ENCODE data around the gene PCDHGB6. TPM values are rescaled to one million over a fixed set of nuclear protein-coding genes. Genes with fewer than 3 reads are reported as not detected.
A peak's percentile ranks its signal among the peaks of the same experiment; 100 is the strongest.
"Not testable (repeated sequence)": the region's sequence is repeated elsewhere in the genome, so short reads cannot be mapped to it uniquely, and the experiment has no call there.

The PCDHGB6 gene
- total and polyA plus RNA-seq, 5 donors from 2014 or later: not detected

DNA sequence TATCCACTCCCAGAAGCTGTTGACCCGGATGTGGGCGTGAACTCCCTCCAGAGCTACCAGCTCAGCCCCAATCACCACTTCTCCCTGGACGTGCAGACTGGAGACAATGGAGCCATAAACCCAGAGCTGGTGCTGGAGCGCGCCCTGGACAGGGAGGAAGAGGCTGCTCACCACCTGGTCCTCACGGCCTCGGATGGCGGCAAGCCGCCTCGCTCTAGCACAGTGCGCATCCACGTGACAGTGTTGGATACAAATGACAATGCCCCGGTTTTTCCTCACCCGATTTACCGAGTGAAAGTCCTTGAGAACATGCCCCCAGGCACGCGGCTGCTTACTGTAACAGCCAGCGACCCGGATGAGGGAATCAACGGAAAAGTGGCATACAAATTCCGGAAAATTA lies 14.6 kb upstream of the PCDHGB6 start:
- peaks cover 0 to 3% (median 0%) of the 10 kb centered on the region in 4 donors for H3K4me1 Mint-ChIP-seq
- no peak for ATAC-seq (ENCODE audit: low read depth in 2 of 2)
- DNase-seq: no peak
- peaks cover 0 to 56% (median 11%) of the 10 kb centered on the region in 7 donors for H3K9me3 Mint-ChIP-seq
- Histone ChIP-seq H3K36me3 (ENCODE audit: control insufficient read depth, insufficient read depth, low read length) (no peaks in the 10 kb centered on the region), H3K27ac (ENCODE audit: insufficient read depth, low read length, poor library complexity, severe bottlenecking) (no peak overlapping the region), H3K4me1 (ENCODE audit: control insufficient read depth, insufficient read depth, low read length, poor library complexity, severe bottlenecking) (no peaks in the 10 kb centered on the region), H3K4me3 (ENCODE audit: low read depth, low read length) (no peak overlapping the region), H3K9me3 (ENCODE audit: control insufficient read depth in 2 of 2, low read length in 2 of 2) (peaks cover 23 to 37% of the 10 kb centered on the region in 2 experiments), H3K27me3 (ENCODE audit: control insufficient read depth, insufficient read depth, low read length) (peaks cover 24% of the 10 kb centered on the region)
- no peak overlapping the region for H3K27ac Mint-ChIP-seq
- H3K27me3 Mint-ChIP-seq: peaks cover 49% of the 10 kb centered on the region
- peaks cover 3% of the 10 kb centered on the region for H3K36me3 Mint-ChIP-seq
- no peak overlapping the region for H3K4me3 Mint-ChIP-seq

DNA sequence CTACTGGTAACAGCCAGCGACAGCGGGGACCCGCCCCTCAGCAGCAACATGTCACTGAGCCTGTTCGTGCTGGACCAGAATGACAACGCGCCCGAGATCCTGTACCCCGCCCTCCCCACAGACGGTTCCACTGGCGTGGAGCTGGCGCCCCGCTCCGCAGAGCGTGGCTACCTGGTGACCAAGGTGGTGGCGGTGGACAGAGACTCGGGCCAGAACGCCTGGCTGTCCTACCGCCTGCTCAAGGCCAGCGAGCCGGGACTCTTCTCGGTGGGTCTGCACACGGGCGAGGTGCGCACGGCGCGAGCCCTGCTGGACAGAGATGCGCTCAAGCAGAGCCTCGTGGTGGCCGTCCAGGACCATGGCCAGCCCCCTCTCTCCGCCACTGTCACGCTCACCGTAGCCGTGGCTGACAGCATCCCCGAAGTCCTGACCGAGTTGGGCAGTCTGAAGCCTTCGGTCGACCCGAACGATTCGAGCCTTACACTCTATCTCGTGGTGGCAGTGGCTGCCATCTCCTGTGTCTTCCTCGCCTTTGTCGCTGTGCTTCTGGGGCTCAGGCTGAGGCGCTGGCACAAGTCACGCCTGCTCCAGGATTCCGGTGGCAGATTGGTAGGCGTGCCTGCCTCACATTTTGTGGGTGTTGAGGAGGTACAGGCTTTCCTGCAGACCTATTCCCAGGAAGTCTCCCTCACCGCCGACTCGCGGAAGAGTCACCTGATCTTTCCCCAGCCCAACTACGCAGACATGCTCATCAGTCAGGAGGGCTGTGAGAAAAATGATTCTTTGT lies 13.2 kb upstream of the PCDHGB6 start:
- not testable (repeated sequence) for ATAC-seq (ENCODE audit: low read depth in 2 of 2); DNase-seq; H3K27ac Mint-ChIP-seq; H3K4me3 ChIP-seq (ENCODE audit: low read depth, low read length); H3K4me1 Mint-ChIP-seq; H3K36me3 ChIP-seq (ENCODE audit: control insufficient read depth, insufficient read depth, low read length); H3K36me3 Mint-ChIP-seq; H3K4me1 ChIP-seq (ENCODE audit: control insufficient read depth, insufficient read depth, low read length, poor library complexity, severe bottlenecking); H3K27ac ChIP-seq (ENCODE audit: insufficient read depth, low read length, poor library complexity, severe bottlenecking)
- Histone ChIP-seq H3K9me3 (ENCODE audit: control insufficient read depth in 2 of 2, low read length in 2 of 2) (peaks cover 23 to 37% of the 10 kb centered on the region in 2 experiments), H3K27me3 (ENCODE audit: control insufficient read depth, insufficient read depth, low read length) (peaks cover 23% of the 10 kb centered on the region)
- peak overlapping the region in 1 of 4 donors; percentile 32 for H3K4me3 Mint-ChIP-seq
- peaks cover 41% of the 10 kb centered on the region for H3K27me3 Mint-ChIP-seq
- peaks cover 0 to 55% (median 8%) of the 10 kb centered on the region in 7 donors for H3K9me3 Mint-ChIP-seq

DNA sequence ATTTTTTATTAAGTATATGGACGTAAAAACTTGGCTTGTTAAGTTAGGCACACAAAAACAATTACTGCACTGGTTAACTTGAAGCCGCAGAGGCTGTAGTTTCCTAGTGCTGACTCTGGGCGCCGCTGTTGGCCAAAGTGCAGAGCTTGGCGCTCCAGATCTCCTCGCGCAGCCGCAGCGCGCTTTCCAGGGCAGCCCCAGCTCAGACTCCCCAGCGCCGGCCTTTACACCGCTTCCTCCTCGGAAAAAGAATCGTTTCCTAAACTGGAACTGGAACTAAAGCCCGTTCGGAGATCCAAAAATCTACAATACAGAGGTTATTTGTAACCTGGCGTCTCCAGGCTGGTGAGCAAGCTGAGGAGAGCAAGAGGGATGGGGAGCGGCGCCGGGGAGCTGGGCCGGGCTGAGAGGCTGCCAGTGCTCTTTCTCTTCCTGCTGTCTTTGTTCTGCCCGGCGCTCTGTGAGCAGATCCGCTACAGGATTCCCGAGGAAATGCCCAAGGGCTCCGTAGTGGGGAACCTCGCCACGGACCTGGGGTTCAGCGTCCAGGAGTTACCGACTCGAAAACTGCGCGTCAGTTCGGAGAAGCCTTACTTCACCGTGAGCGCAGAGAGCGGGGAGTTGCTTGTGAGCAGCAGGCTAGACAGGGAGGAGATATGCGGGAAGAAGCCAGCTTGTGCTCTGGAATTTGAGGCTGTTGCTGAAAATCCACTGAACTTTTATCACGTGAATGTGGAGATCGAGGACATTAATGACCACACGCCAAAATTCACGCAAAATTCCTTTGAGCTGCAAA lies 9.9 kb upstream of the PCDHGB6 start, which contains the start of gene PCDHGB5:
Gene PCDHGB5, plus strand, starts transcription at position 192 of the 796 bp plus-strand sequence. Its CDS starts 181 bp downstream, at position 373.
- DNase-seq: peak in 1 of 3 donors; percentile 45
- H3K27me3 Mint-ChIP-seq: peaks cover 40% of the 10 kb centered on the region
- H3K9me3 Mint-ChIP-seq: peaks cover 0 to 41% (median 7%) of the 10 kb centered on the region in 7 donors
- not testable (repeated sequence) for H3K36me3 ChIP-seq (ENCODE audit: control insufficient read depth, insufficient read depth, low read length); H3K4me1 Mint-ChIP-seq; H3K27ac ChIP-seq (ENCODE audit: insufficient read depth, low read length, poor library complexity, severe bottlenecking); H3K4me1 ChIP-seq (ENCODE audit: control insufficient read depth, insufficient read depth, low read length, poor library complexity, severe bottlenecking); H3K27ac Mint-ChIP-seq; H3K4me3 ChIP-seq (ENCODE audit: low read depth, low read length); H3K36me3 Mint-ChIP-seq
- peak within 1 kb of the TSS in 2 of 4 donors; percentile 29 to 43 for H3K4me3 Mint-ChIP-seq
- H3K9me3 ChIP-seq (ENCODE audit: control insufficient read depth in 2 of 2, low read length in 2 of 2): peaks cover 21 to 28% of the 10 kb centered on the region in 2 experiments
- ATAC-seq (ENCODE audit: low read depth in 2 of 2): peak; percentile 50 to 59
- peaks cover 26% of the 10 kb centered on the region for H3K27me3 ChIP-seq (ENCODE audit: control insufficient read depth, insufficient read depth, low read length)

DNA sequence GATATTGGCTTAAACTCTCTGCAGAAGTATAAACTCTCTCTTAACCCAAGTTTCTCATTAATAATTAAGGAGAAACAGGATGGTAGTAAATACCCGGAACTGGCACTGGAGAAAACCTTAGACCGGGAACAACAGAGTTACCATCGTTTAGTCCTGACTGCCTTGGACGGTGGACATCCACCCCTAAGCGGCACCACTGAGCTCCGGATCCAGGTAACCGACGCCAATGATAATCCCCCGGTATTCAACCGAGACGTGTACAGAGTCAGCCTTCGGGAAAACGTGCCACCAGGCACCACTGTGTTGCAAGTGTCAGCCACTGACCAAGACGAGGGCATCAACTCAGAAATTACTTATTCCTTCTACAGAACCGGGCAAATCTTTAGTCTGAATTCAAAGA lies 9.2 kb upstream of the PCDHGB6 start:
- H3K4me3 ChIP-seq (ENCODE audit: low read depth, low read length): no peak overlapping the region
- no peak overlapping the region for H3K27ac ChIP-seq (ENCODE audit: insufficient read depth, low read length, poor library complexity, severe bottlenecking)
- peaks cover 25% of the 10 kb centered on the region for H3K27me3 ChIP-seq (ENCODE audit: control insufficient read depth, insufficient read depth, low read length)
- Mint-ChIP-seq H3K4me1 (peaks cover 0 to 6% (median 0%) of the 10 kb centered on the region in 4 donors), H3K9me3 (peaks cover 0 to 39% (median 10%) of the 10 kb centered on the region in 7 donors), H3K27me3 (peaks cover 46% of the 10 kb centered on the region), H3K4me3 (peak overlapping the region in 1 of 4 donors; percentile 29), H3K27ac (no peak overlapping the region), H3K36me3 (peaks cover 3% of the 10 kb centered on the region)
- ATAC-seq (ENCODE audit: low read depth in 2 of 2): no peak
- no peaks in the 10 kb centered on the region for H3K4me1 ChIP-seq (ENCODE audit: control insufficient read depth, insufficient read depth, low read length, poor library complexity, severe bottlenecking)
- no peaks in the 10 kb centered on the region for H3K36me3 ChIP-seq (ENCODE audit: control insufficient read depth, insufficient read depth, low read length)
- no peak for DNase-seq
- H3K9me3 ChIP-seq (ENCODE audit: control insufficient read depth in 2 of 2, low read length in 2 of 2): peaks cover 19 to 29% of the 10 kb centered on the region in 2 experiments

- Mint-ChIP-seq H3K9me3 (peaks cover 0 to 38% (median 10%) of the 10 kb centered on the region in 7 donors), H3K36me3 (peaks cover 3% of the 10 kb centered on the region), H3K27ac (no peak overlapping the region), H3K4me3 (no peak overlapping the region), H3K4me1 (peaks cover 0 to 6% (median 0%) of the 10 kb centered on the region in 4 donors), H3K27me3 (peaks cover 51% of the 10 kb centered on the region)
- no peak for DNase-seq
- peaks cover 21% of the 10 kb centered on the region for H3K27me3 ChIP-seq (ENCODE audit: control insufficient read depth, insufficient read depth, low read length)
- H3K4me3 ChIP-seq (ENCODE audit: low read depth, low read length): no peak overlapping the region
- no peaks in the 10 kb centered on the region for H3K36me3 ChIP-seq (ENCODE audit: control insufficient read depth, insufficient read depth, low read length)
- ATAC-seq (ENCODE audit: low read depth in 2 of 2): no peak
- no peaks in the 10 kb centered on the region for H3K4me1 ChIP-seq (ENCODE audit: control insufficient read depth, insufficient read depth, low read length, poor library complexity, severe bottlenecking)
- no peak overlapping the region for H3K27ac ChIP-seq (ENCODE audit: insufficient read depth, low read length, poor library complexity, severe bottlenecking)
- peaks cover 20 to 29% of the 10 kb centered on the region in 2 experiments for H3K9me3 ChIP-seq (ENCODE audit: control insufficient read depth in 2 of 2, low read length in 2 of 2)
Observed at GRCh38 chr5:141399555-141400258, 8.1 kb upstream of the PCDHGB6 start.

GRCh38 chr5:141402553-141403243 lies 5.1 kb upstream of the PCDHGB6 start, which contains the start of gene PCDHGA9:
Gene PCDHGA9 (plus strand): TSS chr5:141402778. CDS start chr5:141402953, 175 bp downstream.
- peaks cover 38% of the 10 kb centered on the region for H3K27me3 ChIP-seq (ENCODE audit: control insufficient read depth, insufficient read depth, low read length)
- H3K4me3 ChIP-seq (ENCODE audit: low read depth, low read length): no peak within 1 kb of the TSS
- Mint-ChIP-seq H3K36me3 (peaks cover 8% of the 10 kb centered on the region), H3K4me3 (peak within 1 kb of the TSS; percentile 27 to 52 (median 34)), H3K4me1 (peaks cover 0 to 6% (median 0%) of the 10 kb centered on the region in 4 donors), H3K9me3 (peaks cover 0 to 29% (median 7%) of the 10 kb centered on the region in 7 donors), H3K27me3 (peaks cover 60% of the 10 kb centered on the region), H3K27ac (no peak within 1 kb of the TSS)
- H3K9me3 ChIP-seq (ENCODE audit: control insufficient read depth in 2 of 2, low read length in 2 of 2): peaks cover 24 to 35% of the 10 kb centered on the region in 2 experiments
- DNase-seq (no peak), ATAC-seq (ENCODE audit: low read depth in 2 of 2) (no peak)
- no peaks in the 10 kb centered on the region for H3K4me1 ChIP-seq (ENCODE audit: control insufficient read depth, insufficient read depth, low read length, poor library complexity, severe bottlenecking)
- no peak within 1 kb of the TSS for H3K27ac ChIP-seq (ENCODE audit: insufficient read depth, low read length, poor library complexity, severe bottlenecking)
- H3K36me3 ChIP-seq (ENCODE audit: control insufficient read depth, insufficient read depth, low read length): no peaks in the 10 kb centered on the region

DNA sequence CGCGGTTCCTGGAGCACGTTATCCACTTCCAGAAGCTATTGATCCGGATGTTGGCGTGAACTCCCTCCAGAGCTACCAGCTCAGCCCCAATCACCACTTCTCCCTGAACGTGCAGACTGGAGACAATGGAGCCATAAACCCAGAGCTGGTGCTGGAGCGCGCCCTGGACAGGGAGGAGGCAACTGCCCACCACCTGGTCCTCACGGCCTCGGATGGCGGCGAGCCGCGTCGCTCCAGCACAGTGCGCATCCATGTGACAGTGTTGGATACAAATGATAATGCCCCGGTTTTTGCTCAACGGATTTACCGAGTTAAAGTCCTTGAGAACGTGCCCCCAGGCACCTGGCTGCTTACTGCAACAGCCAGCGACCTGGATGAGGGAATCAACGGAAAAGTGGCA lies 4.4 kb upstream of the PCDHGB6 start:
- ATAC-seq (ENCODE audit: low read depth in 2 of 2) (no peak), DNase-seq (no peak)
- peak overlapping the region in 1 of 4 donors; percentile 9 for H3K4me3 Mint-ChIP-seq
- H3K27ac Mint-ChIP-seq: no peak overlapping the region
- H3K27ac ChIP-seq (ENCODE audit: insufficient read depth, low read length, poor library complexity, severe bottlenecking): no peak overlapping the region
- H3K4me1 ChIP-seq (ENCODE audit: control insufficient read depth, insufficient read depth, low read length, poor library complexity, severe bottlenecking): no peaks in the 10 kb centered on the region
- H3K27me3 Mint-ChIP-seq: peaks cover 64% of the 10 kb centered on the region
- H3K36me3 Mint-ChIP-seq: peaks cover 8% of the 10 kb centered on the region
- H3K36me3 ChIP-seq (ENCODE audit: control insufficient read depth, insufficient read depth, low read length): no peaks in the 10 kb centered on the region
- peaks cover 0 to 8% (median 0%) of the 10 kb centered on the region in 4 donors for H3K4me1 Mint-ChIP-seq
- H3K27me3 ChIP-seq (ENCODE audit: control insufficient read depth, insufficient read depth, low read length): peaks cover 38% of the 10 kb centered on the region
- H3K4me3 ChIP-seq (ENCODE audit: low read depth, low read length): no peak overlapping the region
- H3K9me3 Mint-ChIP-seq: peaks cover 0 to 34% (median 10%) of the 10 kb centered on the region in 7 donors
- peaks cover 24 to 42% of the 10 kb centered on the region in 2 experiments for H3K9me3 ChIP-seq (ENCODE audit: control insufficient read depth in 2 of 2, low read length in 2 of 2)

All from CD4-positive, CD25-positive, alpha-beta regulatory T cell (primary cell).